GM19463 (cell line): ENCODE data around the gene TSC22D1.

Experiments used
- ATAC-seq: cut with Tn5 transposase; IDR thresholded peaks from one replicate; pipeline ENCODE4 v1.9.1; 2021; ENCODE audit warnings: mild to moderate bottlenecking, moderate library complexity; ENCODE audit not compliant: unreplicated experiment

The TSC22D1 gene

DNA sequence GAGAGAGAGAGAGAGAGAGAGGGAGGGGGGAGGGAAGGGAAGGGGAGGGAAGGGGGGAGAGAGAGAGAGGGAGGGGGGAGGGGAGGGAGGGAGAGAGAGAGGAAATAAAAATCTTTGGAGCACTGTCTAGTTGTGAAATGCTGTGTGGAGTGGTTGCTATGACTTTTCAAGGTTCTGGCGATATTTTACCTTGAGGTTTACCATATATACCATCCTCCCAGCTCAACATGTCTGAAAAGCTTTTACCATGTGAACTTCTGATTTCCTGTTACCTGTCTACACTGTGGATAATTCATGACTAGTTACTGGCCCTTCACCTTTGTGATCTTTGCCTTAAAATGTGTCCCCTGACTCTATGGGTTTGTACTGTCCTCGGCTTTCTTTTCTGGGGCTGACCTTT is 164.3 kb downstream of the TSC22D1 start:
- no peak for ATAC-seq

DNA sequence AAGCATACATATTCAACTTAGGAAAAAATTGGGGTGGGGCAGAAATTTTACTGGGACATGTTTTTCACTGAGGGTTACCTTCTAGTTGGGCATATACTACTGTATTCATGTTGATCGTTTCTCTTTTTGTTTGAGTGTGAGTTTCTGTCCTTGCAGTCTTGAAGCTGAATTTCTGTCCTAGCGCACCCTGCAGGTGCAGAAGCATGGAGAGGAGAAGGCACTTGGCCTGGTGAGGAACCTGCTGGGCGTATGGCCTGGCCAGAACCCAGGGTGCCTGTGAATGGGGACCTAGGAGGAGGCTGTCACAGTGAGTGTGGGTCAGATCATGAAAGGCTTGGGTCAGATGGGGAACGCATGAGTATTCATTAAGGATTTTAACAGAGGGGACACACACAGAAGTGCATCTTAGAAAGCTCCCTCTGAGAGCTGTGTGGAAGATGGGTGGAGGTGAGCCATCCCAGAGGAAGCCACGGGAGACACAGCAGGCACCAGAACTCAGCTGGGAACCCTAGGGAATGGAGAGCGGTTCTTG is 165.7 kb downstream of the TSC22D1 start:
- no peak for ATAC-seq

DNA sequence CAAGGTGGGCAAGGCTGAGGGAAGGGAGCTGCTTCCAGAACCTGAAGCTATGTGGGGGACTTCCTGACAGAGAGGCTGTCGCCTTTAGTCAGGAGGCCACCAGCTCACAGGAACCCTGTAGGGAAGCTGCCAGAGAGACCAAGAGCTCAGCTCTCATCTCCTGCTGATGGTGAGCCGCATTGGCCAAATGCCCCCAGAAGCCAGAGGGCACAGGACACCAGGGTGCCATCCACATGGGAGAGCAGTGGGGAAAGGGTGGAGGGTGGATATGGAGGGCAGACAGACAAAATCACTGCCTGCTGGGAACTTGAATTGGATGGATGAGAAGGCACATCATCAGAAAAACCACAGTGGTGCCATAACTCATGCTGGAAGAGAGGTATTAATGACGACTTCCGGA is 166.5 kb downstream of the TSC22D1 start:
- ATAC-seq = no peak

DNA sequence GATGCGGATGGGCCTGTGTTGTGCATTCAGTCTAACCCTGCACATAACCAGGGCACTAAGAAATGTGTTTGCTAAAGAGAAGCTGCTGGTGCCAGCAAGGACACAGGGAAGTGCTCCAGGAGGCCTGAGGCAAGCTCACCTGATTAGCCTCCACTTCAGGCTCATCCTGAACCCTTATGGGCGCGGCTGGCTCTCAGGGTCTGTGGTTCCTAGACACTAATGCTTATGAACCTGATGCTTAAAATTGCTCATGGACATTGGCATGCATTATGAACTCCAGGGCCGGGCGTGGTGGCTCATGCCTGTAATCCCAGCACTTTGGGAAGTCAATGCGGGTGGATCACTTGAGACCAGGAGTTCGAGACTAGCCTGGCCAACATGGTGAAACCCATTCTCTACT is 168.2 kb downstream of the TSC22D1 start:
- no peak for ATAC-seq

DNA sequence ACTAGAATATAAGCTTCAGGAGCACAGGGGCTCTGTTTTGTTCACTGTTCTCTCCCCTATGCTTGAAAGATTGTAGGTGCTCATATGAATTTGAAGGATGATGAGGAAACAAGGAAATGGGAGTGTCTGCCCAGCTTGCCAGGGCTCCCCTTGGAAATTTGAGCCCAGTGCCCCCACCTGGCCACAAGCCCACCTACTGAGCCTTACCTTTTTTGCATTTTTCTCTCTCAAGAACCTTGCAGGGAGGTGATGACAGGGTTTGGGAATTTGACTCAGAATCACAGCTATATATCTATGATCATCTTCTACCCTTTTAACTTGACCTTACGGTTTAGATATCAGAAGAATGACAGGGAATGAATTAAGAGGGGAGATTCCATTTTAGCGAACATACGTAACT is 168.8 kb downstream of the TSC22D1 start:
- ATAC-seq = no peak

DNA sequence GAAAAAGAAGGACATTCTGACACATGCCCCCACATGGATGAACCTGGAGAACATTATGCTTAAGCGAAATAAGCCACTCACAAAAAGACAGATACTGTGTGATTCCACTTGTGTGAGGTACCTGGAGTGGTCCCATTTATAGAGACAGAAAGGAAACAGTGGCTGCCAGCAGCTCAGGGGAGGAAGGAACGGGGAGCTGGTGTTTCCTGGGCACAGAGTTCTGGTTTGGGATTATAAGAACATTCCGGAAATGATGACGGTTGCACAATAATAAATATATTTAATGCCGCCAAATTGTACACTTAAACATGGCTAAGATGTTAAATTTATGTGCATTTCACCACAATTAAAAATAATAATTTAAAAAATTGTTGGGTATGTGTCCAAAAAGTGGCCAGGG is 169.5 kb downstream of the TSC22D1 start:
- ATAC-seq = no peak

DNA sequence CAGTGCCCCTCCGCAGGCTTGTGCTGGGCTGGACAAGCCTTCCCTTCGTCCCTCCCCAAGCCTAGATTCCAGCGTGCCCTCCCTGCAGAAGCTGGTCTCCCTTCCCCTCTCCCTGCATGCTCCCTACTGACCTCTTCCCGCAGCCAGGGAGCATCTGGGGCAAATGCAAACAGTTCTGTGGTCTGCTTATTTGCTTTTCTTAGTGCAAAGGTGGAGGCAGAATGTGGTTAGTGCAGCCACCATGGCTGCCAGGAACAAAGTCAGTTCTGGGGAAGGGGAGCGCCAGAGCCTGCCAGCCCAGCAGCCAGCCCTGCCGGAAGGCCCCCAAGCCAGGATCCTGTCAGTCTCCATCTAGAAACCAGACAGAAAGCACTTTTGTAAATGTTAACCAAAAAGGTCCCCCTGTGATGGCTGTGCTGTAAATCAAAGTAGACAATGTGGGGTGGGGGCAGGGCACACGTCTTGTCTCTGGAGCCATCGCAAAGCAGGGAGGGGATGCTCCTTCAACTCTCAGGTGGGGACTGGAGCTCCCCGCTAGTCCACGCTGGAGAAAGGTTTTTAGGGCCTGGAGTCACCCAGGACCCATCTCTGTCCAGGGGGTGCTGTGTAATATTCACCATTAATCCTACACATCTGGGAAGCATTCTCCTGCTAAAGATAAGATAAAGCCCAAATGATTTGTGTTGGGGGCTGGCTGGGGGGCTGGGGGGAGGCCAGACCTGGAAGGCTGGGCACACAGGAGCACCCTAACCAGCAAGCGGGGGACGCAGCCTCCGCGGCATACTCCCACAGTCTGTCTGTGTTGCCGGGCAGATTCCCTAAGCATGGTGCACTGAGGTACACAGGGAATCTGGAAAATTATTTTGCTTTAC is 171.6 kb downstream of the TSC22D1 start:
- no peak for ATAC-seq

DNA sequence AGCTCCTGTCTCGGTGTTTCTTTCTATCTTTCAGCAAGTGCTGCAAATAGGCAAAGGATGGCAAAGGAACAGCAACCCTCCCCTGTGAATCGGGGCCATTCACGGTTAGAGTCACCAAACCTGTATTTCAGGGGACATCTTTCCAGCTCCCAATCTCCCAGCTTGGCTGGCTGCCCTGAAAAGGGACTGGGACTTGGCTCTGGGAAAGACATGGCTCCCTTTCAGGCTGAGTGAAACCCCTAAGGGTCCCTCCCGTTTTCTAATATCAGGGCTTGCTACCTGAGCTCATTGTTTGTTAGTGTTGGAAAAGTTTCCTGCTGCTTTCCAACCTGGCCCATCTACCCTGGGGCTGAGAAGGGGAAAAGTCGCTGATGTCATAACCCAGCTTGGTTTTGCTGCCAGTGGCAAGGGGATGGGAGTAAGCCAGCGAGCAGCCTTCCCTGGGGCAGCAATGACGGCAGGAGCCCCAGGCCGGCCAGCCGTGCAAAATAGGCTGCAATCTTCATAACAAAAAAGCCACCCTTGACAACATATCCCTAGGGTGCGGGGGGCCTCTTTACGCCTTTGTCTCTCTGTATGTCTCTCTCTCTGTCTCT is 172.6 kb downstream of the TSC22D1 start:
- no peak for ATAC-seq

DNA sequence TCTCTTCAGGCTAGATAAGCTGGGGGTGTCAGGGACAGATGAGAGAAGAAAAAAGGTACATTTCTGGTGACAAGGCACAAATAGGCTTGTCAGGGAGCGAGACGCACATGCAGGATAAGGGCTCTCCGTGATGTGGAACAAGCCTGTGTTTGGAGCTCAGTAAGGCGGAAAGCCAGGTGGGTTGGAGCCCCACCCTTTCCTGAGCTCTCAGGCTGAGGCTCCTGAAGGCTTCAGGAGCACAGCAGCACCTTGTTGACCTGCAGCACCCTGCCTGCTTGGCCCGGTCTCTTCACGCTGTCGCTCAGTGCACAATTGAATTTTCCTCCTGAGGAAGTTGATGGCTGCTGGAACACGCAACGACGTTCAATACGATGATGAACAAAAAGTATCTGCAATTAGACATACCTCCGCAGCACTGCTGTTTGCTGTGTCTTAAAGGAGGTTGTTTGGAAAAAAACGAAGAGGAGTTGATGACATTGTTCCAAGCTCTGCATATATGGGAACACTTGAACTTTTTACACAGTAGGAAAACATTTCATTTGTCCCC is 173.2 kb downstream of the TSC22D1 start:
- no peak for ATAC-seq

DNA sequence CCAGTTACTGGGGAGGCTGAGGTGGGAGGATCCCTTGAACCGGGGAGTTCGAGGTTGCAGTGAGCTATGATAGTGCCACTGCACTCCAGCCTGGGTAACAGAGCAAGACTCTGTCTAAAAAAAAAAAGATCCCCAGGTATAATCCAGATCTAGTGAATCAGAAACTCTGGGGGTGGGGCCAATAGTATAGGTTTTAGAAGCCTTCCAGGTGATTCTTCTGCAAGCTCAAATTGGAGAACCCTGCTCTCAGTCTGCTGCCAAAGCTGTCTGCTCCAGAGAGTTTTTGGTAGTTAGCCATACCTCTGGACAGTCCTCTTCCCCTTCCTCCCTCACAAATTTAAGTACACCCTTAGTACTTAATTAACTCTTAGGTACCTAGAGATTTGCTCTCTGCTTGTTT is 174.6 kb downstream of the TSC22D1 start:
- no peak for ATAC-seq

DNA sequence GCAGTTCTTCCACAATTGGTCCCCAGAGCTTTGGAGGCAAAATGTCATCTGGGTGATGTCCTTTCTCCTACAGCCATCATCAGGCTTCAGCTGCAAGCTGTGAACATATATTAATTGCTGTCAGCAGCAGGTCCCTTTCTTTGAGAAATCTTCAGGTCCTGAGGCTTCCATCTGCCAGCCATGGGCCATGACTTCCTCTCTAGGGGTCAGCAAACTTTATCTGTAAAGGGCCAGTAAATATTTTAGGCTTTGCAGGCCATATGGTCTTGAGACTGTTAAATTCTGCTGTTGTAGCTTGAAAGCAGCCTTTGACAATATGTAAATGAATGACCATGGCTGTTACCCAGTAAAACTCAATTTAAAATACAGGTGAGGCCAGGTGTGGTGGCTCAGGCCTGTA is 175.4 kb downstream of the TSC22D1 start:
- no peak for ATAC-seq

DNA sequence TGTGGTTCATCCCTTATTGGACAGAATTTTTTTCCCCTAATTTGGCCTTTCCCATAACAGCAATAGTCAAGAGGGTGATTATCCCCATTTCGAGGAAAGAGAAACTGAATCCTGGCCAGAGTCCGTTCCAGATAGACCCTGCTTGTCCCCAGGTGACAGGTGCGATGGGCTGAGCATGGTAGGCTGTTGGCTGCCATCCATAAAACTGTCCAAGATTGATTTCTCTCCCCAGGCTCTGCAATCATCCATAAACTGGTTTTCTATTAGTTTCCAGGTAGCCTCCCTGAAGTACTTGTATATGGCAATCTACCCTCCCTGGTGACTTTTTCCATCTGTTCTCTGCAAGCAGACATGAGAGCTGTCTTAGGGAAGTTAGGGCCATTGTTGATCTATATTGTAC is 177.1 kb downstream of the TSC22D1 start:
- ATAC-seq = no peak

DNA sequence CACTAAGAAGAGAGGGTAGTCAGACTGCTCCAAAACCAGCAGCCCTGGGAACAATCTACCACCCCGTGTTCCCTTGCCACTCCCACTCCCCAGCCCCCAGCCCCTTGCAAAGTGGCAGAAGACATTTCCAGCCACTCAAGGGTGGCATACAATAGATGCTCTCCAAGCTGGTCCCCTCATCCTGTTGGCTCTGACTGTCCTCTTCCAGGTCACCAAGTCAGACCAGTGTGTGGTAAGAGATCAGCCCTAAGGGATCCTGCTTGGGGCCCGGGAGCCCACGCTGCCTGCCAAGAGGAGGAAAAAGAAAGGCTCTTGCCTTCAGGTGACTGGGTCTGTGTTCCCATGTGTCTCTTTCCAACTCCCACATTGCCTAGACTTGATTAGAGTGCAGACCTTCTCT is 177.5 kb downstream of the TSC22D1 start:
- no peak for ATAC-seq

DNA sequence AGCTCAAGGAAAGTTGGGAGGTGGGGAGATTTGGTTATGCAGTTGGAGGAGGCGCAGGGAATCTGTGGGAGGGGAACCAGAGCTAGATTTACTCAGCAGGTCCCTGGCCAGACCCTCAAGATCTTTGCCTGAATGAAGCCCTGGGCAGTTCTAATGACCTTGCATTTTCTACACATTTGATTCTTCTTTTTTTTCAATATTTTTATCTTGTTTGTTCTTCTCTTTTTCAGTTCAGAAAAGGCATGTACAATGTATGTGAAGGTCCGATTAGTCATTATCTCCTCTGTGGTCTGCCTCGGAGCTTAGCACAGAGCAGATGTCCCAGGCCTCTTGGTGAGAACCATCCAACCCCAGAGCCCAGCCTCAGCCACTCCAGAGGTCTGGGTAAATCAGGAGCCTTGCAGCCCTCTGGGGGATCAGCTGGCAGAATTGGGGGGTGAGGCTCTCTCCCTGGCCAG is 178.3 kb downstream of the TSC22D1 start:
- ATAC-seq = no peak

DNA sequence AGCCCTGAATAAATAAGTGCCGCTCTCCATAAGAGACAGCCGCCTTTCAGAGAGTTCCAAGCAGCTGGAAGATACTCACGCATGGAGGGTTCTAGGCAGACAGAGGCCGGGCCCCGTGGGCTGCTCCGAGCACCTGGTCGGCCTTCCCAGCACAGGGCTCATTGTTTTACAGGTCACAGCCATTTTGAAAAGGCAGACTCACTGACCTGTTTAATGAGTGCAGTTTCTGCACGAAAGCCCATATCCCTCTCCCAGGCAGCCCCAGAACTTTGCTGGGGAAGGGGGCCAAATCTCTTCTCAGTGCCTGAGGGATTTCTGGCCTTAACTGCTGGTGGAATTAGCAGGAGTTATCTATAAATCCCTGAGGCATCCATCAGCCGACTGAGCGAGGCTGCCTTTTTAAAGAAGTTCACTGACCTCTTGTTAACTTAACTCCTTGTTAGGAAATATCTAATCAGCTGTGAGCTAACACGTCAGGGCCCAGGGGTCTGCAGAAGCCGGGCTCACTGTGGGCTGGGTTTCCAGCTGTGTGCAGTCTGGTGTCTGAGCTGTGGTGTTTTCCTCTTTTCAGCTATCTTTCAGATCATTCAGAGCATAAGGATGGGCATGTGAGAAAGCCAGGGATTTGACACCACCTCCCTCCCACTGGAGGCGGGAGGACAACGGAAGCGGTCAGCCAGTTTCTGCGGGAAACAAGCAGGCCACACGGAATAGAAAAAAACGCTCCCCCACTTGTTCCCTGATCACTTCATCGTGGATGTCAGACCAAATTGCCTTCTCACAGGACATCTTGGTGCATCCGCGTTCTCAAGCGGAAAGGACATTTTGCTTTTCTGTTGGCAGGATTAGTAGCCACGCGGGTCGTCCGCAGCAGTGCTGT is 179.2 kb downstream of the TSC22D1 start:
- ATAC-seq = no peak

DNA sequence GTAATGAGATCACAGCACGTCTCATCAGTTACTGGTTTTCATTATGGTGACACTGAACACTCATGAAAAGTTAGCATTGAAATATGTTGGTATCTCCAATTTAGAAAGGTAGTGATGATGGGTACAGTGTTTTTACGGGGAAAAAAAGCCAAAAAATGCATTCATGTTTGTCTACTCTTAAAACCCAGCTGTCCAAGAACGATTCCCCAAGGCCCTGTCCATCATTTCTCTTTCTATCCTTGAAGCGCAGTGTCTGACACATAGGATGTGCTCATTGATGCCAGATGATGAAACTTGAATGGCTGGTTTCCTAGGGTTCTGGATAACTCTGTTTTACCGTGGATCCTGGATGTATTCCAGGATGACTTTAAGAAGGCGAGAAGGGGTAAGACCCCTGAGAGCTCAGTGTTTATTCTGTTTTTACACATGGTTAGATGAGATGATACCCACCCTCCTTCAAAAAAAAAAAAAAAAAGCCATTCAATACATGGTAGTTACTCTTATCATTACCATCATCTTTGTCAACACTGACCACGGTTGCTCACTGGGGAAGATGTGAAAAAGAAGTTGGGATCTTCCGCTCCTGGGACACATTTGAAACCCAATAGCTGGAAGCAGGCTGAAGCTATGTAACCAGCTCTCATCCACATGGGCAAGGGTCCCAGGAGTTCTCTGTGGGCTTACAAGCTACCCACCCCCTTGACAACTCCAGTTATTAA is 180.0 kb downstream of the TSC22D1 start:
- no peak for ATAC-seq

DNA sequence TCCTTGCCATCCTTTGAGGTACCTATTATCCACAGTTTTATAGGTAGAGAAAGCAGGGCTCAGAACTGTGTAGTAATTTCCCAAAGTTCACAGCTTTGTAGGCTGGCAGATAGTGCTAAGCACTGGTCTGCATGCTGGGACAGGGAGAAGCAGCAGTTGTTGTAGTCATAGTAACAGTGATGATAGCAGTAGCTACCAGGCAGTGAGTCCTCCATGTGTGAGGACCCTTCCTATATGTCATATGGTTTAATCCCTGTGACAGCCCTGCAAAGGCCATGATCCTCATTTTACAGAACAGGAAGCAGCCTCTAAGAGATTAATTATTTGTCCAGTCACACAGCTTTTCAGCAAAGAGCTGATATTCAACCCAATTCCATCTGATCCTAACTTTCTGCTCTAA is 181.5 kb downstream of the TSC22D1 start:
- no peak for ATAC-seq

DNA sequence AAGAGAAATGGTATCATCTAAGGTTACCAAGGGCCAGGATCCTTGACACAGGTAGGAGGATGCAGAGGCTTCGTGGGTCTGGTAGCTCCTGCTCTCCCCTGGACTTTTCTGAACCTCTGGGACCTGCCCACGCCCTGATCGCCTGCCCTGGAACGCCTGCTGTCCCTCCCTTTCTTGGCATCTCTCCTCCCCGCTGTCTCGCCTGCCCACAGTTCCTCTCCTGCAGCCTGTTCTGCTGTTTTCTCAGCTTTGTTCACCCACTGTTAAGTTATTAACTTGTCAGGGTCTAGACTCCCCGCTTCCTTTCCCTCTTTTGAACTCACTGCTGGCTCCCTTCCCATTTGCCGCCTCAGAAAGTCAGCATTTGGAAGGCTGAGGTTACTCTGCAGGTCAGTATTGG is 182.7 kb downstream of the TSC22D1 start:
- no peak for ATAC-seq

DNA sequence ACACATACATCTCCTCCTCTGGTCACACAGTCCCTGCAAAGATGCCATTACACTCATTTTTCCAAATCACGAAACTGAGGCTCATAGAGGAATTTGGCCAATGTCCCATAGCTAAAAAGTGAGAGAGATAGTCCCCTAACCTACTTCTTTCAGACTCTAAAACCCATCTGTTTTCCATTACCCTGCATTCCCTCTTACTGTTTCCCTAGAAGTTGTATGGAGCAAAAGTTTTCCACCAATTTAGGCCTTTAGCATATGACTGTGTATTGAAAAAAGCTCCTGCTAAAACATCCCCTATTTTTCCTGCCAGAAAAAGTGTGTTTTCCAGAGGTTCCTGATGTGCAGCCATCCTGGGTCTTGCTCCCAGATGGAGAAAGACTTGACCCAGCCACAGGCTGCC is 186.3 kb downstream of the TSC22D1 start:
- ATAC-seq = no peak

DNA sequence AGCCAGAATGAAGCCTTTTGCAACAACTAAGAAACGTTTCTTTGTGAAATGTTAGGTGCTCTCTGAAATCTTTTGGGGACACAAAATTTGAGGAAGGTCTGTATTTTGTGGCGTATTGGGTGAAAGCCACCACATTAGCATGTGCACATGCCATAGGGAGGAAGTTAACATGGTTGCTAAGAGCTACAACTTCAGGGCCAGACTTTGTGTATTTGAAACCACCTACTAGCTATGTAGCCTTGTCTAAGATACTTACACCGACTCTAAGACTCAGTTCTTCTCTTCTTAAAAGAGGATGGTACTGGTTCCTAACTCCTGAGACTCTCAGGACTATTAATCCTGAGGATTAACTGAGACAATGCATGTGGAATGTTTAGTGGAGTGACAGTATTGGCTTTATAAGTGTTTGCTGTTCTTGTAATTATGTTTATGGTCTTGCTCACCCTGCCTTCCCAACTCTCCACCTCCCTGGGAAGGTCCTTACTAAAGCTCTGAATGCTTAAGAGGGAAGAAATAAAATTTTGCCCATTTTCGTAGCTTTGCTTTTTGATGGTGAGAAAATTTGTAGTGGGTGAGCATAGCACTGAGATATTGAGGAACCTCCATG is 187.0 kb downstream of the TSC22D1 start:
- no peak for ATAC-seq
